Fibroblast of lung (primary cell): Measurements from ENCODE around the gene ITGB7.

Experiments
- CTCF ChIP-seq, 2 donors: IDR thresholded peaks in 1 of 2; conservative IDR thresholded peaks in 1 of 2; 1 replicate in 1 of 2; 2 replicates in 1 of 2; pipeline ENCODE4 v1.5.1; 2011 to 2012; ENCODE audit warnings: low read length in 2 of 2, control low read depth in 1 of 2, inconsistent platforms in 1 of 2, low read depth in 1 of 2, mild to moderate bottlenecking in 1 of 2
- EZH2 ChIP-seq: IDR thresholded peaks from 2 replicates; pipeline ENCODE4 v1.5.1; 2012; ENCODE audit warnings: low read length, control low read depth, mild to moderate bottlenecking; ENCODE audit errors: missing control alignments

- TF ChIP-seq CTCF (conservative IDR thresholded peaks at IDR 0.05 in 1 of 2, IDR thresholded peaks at IDR 0.05 in 1 of 2; ENCODE audit: low read depth in 1 of 2, low read length in 2 of 2): no peak
- TF ChIP-seq EZH2: no peak
Observed at GRCh38 chr12:53201639-53202038, 5.4 kb downstream of the ITGB7 start.
